ENCODE results near the gene TMEM270.

- no peak for TF ChIP-seq CTCF (IDR thresholded peaks at IDR 0.05)
- no peak for TF ChIP-seq POLR2A (IDR thresholded peaks at IDR 0.05)
These were observed 30.4 kb downstream of the TMEM270 start for GRCh38 chr7:73891178-73891885.
